Loucy (cell line): ENCODE results near the gene PITX1.

Source experiments
- H2AFZ ChIP-seq: fragments of 200-600 bp; sonication (generic); 2 replicates; pipeline ENCODE4 v1.6.0; 2016; ENCODE audit warnings: antibody characterized with exemption, mild to moderate bottlenecking, low read length, moderate library complexity
- H3F3A ChIP-seq: fragments of 200-600 bp; 2 replicates; pipeline ENCODE4 v1.6.0; 2016; ENCODE audit warnings: antibody characterized with exemption, low read depth, mild to moderate bottlenecking
- H3K27me3 ChIP-seq: fragments of 200-600 bp; sonication (generic); 2 replicates; pipeline ENCODE4 v1.6.1; 2014; ENCODE audit warnings: low read length, mild to moderate bottlenecking; ENCODE audit not compliant: insufficient read depth, poor library complexity, severe bottlenecking
- H3K36me3 ChIP-seq: fragments of 200-600 bp; sonication (generic); 2 replicates; pipeline ENCODE4 v1.6.1; 2016; ENCODE audit warnings: low read length; ENCODE audit not compliant: insufficient read depth
- H3K4me1 ChIP-seq: fragments of 200-600 bp; sonication (generic); 2 replicates; pipeline ENCODE4 v1.5.1; 2014; ENCODE audit warnings: low read length, mild to moderate bottlenecking; ENCODE audit not compliant: insufficient read depth, poor library complexity, severe bottlenecking
- H3K4me2 ChIP-seq: fragments of 200-600 bp; sonication (generic); 2 replicates; pipeline ENCODE4 v1.6.0; 2014; ENCODE audit warnings: antibody characterized with exemption, low read length, low read depth, mild to moderate bottlenecking; ENCODE audit not compliant: poor library complexity, severe bottlenecking
- H3K4me3 ChIP-seq: fragments of 200-600 bp; sonication (generic); 2 replicates; pipeline ENCODE4 v1.5.1; 2014; ENCODE audit warnings: low read length, mild to moderate bottlenecking, mixed read lengths; ENCODE audit not compliant: poor library complexity, severe bottlenecking
- H3K79me2 ChIP-seq: fragments of 200-600 bp; sonication (generic); 2 replicates; pipeline ENCODE4 v1.6.1; 2014; ENCODE audit warnings: low read length; ENCODE audit not compliant: insufficient read depth
- H3K9ac ChIP-seq: fragments of 200-600 bp; sonication (generic); 2 replicates; pipeline ENCODE4 v1.6.0; 2014; ENCODE audit warnings: mild to moderate bottlenecking, low read depth, low read length, moderate library complexity; ENCODE audit not compliant: poor library complexity, severe bottlenecking
- H3K9me2 ChIP-seq: fragments of 200-600 bp; sonication (generic); replicated peaks from 2 replicates; pipeline ENCODE4 v1.6.1; 2016; ENCODE audit warnings: low read depth, low read length, mixed read lengths
- H3K9me3 ChIP-seq: fragments of 200-600 bp; sonication (generic); 2 replicates; pipeline ENCODE4 v1.6.1; 2014; ENCODE audit warnings: mild to moderate bottlenecking, antibody characterized with exemption, low read length, low read depth; ENCODE audit not compliant: insufficient read depth
- H4K20me1 ChIP-seq: fragments of 200-600 bp; sonication (generic); 2 replicates; pipeline ENCODE4 v1.6.0; 2014; ENCODE audit warnings: antibody characterized with exemption, low read length, mild to moderate bottlenecking; ENCODE audit not compliant: insufficient read depth, poor library complexity, severe bottlenecking
- CTCF ChIP-seq: fragments of 200-600 bp; sonication (generic); conservative IDR thresholded peaks from 2 replicates; pipeline ENCODE4 v1.5.1; 2014; ENCODE audit warnings: mild to moderate bottlenecking, antibody characterized with exemption, low read length
- EZH2phosphoT487 ChIP-seq: fragments of 200-600 bp; IDR thresholded peaks from 2 replicates; pipeline ENCODE4 v1.6.1; 2018; ENCODE audit warnings: antibody characterized with exemption, mild to moderate bottlenecking, moderate library complexity, borderline replicate concordance

Gene PITX1

DNA sequence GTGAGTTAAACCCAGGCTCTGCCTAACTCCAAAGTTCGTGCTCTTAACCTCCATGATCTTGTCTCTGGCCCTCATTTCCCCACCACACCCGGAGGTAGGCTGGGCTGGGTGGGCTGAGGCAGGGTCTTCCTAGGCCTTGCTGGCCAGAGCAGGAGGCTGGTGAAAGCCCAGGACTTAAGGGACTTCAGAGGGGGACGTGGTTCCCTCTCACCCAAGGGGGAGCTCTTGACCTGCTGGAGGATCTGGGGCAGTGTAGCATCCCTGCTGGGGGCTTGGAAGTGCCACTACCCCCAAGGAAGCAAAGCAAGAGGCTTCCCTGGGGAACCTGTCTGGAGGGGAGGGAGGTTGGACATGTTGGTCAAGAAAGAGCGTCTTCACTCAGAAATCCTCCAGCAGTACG lies 14.7 kb downstream of the PITX1 start:
- TF ChIP-seq EZH2phosphoT487: no peak
- peak; percentile 31 for TF ChIP-seq CTCF
- no peaks in the 10 kb centered on the region for H3K9me2 ChIP-seq
- H3K9me3 ChIP-seq: no peaks in the 10 kb centered on the region
- no peaks in the 10 kb centered on the region for H3K36me3 ChIP-seq
- H4K20me1 ChIP-seq: no peaks in the 10 kb centered on the region
- no peaks in the 10 kb centered on the region for H3K27me3 ChIP-seq
- no peak overlapping the region for H3K9ac ChIP-seq
- H3K79me2 ChIP-seq: no peaks in the 10 kb centered on the region
- H3K4me1 ChIP-seq: no peaks in the 10 kb centered on the region
- H3K4me3 ChIP-seq: no peak overlapping the region
- no peak overlapping the region for H3K4me2 ChIP-seq
- H2AFZ ChIP-seq: no peak overlapping the region
- no peaks in the 10 kb centered on the region for H3F3A ChIP-seq

DNA sequence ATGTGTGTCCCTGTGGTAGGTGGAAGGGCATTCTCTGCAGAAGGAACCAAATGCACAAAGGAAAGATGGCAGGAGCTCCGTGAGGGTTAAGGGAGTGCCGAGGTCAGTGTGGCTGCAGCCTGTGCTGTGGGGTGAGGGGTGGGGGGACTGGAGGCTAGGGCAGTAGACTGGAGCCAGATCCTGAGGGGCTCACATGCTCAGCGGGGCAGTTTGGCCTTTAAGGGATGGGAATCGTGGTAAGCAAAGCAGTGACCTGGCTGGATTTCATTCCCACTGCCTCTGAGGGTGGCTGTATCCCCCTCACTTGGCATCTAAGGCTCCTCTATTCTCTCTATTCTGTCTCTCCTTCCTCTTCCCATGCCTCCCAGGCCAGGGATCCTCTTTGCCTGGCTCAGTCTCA lies 15.6 kb downstream of the PITX1 start:
- Histone ChIP-seq H3K79me2 (no peaks in the 10 kb centered on the region), H3K4me2 (no peak overlapping the region), H3F3A (no peaks in the 10 kb centered on the region), H2AFZ (no peak overlapping the region), H3K36me3 (no peaks in the 10 kb centered on the region), H3K9ac (no peak overlapping the region), H3K9me2 (no peaks in the 10 kb centered on the region), H3K27me3 (no peaks in the 10 kb centered on the region), H3K9me3 (no peaks in the 10 kb centered on the region), H3K4me1 (no peaks in the 10 kb centered on the region), H4K20me1 (no peaks in the 10 kb centered on the region), H3K4me3 (no peak overlapping the region)
- no peak for TF ChIP-seq EZH2phosphoT487
- no peak for TF ChIP-seq CTCF

DNA sequence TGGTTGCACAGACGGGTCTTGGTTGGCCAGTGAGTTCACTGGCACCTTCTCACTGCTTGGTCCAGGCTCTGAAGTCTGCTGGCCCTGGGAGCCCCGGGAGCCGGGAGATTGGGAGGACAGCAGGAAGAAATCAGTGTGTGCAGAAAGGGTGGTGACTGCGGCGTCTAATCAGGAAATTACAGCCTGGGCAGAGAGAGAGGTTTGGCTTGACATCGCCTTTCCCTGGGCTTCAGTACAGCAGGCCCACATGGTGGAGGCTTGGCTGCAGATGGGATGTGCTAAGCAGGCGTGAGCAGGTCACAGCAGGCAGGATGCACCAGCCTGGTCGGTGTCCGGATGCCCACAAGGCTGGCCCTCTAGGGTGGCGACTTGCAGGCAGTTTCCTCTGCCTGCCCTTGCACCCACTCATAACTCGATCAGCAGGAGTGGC lies 17.2 kb downstream of the PITX1 start:
- H2AFZ ChIP-seq: no peak overlapping the region
- no peak overlapping the region for H3K4me3 ChIP-seq
- H3K27me3 ChIP-seq: no peaks in the 10 kb centered on the region
- H3K79me2 ChIP-seq: no peaks in the 10 kb centered on the region
- H3K36me3 ChIP-seq: no peaks in the 10 kb centered on the region
- H3K9me3 ChIP-seq: no peaks in the 10 kb centered on the region
- no peak overlapping the region for H3K4me2 ChIP-seq
- no peaks in the 10 kb centered on the region for H3K4me1 ChIP-seq
- no peak overlapping the region for H3K9ac ChIP-seq
- H3K9me2 ChIP-seq: no peaks in the 10 kb centered on the region
- H4K20me1 ChIP-seq: no peaks in the 10 kb centered on the region
- TF ChIP-seq EZH2phosphoT487 (no peak), CTCF (no peak)
- no peaks in the 10 kb centered on the region for H3F3A ChIP-seq
